GM21529 (cell line): ENCODE measurements around the gene FIBIN.
"Not testable (repeated sequence)": the region's sequence is repeated elsewhere in the genome, so short reads cannot be mapped to it uniquely, and the experiment has no call there.

Source experiments
- ATAC-seq: cut with Tn5 transposase; IDR thresholded peaks from one replicate; pipeline ENCODE4 v1.9.1; 2021; ENCODE audit not compliant: unreplicated experiment

Gene FIBIN

DNA sequence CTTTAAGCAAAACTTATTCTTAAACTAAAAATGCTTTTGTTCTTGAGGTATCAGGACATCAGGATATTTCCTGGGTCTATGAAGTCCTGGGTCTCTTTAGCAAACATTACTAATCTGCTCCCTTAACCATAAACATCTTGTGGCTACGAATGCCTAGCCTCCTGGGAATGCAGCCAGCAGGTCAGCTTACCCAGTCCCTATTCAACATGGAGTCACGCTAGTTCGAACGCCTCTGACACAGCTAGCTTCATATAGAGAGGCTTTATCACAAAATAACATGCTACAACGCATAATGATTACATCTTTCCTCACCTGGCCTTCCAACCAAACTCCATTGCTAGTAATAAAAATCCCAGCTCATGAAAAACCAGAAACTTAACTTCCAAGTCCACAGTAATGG, 17.5 kb upstream of the FIBIN start:
- ATAC-seq, result no peak

DNA sequence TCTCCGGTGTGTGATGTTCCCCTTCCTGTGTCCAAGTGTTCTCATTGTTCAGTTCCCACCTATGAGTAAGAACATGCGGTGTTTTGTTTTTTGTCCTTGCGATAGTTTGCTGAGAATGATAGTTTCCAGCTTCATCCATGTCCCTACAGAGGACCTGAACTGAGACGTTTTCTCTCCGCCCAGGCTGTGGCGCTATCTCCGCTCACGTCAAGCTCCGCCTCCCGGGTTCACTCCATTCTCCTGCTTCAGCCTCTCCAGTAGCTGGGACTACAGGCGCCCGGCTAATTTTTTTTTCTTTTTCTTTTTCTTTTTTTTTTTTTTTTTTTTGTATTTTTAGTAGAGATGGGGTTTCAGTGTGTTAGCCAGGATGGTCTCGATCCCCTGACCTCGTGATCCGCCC, 16.7 kb upstream of the FIBIN start:
- not testable (repeated sequence) for ATAC-seq

DNA sequence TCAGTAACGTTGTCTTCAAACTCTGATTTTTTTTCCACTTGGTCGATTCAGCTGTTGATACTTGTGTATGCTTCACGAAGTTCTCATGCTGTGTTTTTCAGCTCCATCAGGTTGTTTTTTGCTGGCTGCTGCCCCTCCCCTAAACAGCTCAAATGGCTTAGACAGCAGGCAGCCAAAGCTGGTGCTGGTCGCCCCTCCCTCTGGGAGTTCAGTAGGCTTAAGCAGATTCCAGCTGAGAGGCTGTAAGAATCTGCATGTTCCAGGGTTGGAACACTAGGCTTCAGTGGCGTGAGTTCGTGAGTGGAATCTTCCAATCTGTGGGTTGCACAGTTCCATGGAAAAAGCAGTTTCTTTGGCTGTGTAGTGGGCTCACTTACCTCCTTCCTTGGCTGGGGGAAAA, 10.3 kb upstream of the FIBIN start:
- ATAC-seq, result no peak

DNA sequence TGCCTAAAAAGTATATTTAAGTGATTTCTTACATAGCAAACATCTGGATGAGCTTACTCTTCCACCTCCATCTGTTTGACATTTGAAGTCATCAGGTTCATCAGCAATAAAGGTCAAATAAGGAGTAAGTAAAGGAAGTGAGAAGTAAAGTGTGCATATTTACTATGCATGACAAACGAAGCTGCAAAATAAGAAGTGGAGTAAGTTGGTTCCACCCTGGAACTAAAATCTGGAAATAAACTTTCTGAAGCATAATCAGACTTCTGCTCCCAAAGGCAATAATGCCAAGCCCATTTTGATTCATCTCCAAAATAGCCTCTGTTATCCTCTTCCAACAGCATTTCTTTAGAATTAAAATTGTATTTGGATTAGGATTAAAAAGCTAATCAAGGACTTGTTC, 8.4 kb upstream of the FIBIN start:
- ATAC-seq, result no peak

DNA sequence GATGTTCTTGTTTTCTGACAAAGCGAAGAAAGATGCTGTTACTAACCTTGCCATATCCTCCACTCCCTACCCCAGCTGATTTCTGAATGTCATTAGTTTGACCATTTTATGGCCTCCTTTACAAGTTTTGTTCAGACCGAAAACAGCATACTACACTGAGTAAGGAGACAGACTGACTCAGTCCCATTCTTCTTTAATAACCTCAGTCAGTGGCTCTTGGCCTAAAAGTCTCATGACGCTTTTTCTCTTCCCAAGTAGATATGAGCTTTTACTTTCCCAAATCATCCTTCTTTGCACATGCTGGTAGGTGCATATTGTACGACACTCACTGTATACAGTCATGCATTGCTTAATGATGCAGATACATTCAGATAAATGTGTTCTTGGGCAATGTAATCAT, 8.0 kb upstream of the FIBIN start:
- no peak for ATAC-seq

DNA sequence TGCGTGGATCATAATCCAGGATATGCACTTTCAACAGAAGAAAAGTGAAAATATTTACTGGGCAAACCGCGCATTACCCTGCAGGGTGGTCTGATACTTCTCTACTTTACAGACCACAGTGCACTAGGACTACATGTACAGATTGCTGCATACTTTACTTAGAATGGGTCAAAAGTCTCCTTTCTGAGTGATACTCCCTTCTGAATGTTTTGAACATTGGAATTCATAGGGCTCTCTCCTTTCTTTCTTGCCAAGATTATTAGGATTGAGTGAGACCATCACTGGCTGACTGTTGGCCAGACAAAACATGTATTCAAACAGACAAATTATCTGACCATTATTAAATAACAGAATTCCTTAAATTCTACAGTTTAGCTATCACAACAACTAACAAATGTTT, 6.6 kb upstream of the FIBIN start:
- ATAC-seq, result no peak

DNA sequence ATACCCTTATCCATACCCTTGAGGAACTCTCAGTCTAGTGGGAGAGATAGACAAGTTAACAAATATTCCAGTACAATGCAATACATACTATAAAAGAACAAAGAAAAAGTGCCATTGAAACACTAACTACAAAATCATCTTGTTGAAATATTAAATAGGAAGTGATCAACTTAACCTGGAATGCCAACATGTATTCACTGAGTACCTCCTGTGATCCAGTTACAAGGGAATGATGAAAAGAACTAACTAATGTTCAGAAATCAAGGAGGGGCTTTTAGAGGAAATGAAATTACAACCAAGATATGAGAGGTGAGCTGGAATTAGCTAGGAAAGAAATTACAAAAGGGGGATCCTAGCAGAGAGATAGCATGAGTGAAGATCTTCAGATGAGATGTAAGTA, 6.2 kb upstream of the FIBIN start:
- ATAC-seq, result no peak

DNA sequence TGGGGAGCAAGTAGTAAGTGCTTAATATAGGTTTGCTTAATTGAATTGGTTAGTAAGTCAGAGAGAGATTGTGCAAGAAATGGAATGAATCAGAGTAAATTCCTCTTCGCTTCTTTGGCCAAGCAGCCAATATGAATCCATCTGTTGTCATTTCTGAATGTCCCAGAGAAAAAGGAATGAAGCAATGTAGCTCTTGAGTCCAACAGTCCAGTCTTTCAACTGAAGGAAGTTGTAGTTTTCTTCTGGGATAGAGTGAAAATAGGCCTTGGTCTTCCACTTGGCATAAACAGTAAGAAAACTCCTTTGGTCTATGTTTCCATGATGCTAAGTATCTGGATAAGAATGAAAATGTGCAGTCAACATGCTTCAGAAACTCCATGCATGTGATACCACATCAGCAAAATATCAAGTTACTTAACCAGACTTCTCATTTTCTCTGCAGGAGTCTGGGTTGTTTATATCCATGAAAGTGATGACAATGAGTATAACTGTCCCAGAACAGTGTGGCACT, 1.8 kb upstream of the FIBIN start:
- ATAC-seq, result no peak

DNA sequence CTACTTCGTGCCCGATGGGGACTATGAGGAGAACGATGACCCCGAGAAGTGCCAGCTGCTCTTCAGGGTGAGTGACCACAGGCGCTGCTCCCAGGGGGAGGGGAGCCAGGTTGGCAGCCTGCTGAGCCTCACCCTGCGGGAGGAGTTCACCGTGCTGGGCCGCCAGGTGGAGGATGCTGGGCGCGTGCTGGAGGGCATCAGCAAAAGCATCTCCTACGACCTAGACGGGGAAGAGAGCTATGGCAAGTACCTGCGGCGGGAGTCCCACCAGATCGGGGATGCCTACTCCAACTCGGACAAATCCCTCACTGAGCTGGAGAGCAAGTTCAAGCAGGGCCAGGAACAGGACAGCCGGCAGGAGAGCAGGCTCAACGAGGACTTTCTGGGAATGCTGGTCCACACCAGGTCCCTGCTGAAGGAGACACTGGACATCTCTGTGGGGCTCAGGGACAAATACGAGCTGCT, 751 bp downstream of the FIBIN start:
- ATAC-seq, result no peak

DNA sequence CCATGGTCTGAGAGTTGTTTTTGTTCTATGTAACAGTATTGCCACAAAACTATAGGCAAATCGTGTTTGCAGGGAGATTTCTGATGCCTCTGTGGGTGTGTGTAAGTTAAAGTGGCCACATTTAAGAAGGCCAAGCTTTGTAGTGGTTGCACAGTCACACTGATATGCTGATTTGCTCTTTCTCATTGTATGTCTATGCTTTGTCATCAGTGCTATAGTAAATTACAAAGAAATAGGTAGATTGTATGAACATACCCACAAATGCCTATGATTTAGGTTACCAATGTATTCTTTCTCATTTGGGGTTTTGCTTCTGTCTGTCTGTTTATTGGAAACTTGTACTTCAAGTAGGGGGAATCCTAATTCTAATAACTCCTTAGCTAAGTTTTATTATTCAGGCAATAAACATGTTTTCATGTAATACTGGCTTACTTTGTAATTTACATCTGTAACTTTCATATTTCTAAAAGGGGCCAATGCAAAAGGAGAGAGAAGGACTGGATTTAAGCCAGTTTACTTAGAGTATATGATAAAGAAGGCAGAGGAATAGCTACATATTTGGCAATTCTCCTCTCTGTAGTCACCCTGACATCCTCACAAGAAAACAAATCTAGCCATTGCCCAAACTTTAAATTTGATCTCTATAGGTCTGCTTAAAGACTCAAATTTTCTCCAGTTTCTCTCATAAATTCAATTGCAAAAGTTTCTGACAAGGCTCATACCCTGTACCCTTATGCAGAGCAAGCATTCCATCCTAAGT, 2.0 kb downstream of the FIBIN start:
- ATAC-seq, result no peak

DNA sequence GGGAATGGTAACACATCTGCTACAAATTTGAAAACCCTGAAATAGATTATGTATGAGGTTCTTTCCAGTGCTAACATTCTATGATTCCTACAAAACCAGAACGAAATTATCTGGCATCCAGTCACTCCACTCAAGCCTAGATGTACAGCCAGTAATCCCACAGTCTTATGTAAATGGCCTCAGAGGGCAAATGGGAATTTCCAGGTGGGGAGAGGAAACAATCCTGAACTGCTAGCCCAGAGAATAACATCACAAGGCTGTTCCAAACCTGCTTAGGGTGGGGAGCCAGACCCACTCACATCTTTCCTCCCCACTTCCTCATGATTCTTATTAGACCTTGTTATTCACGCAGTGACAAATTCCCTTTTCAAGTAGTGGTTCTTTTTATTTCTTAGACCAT, 3.5 kb downstream of the FIBIN start:
- no peak for ATAC-seq

DNA sequence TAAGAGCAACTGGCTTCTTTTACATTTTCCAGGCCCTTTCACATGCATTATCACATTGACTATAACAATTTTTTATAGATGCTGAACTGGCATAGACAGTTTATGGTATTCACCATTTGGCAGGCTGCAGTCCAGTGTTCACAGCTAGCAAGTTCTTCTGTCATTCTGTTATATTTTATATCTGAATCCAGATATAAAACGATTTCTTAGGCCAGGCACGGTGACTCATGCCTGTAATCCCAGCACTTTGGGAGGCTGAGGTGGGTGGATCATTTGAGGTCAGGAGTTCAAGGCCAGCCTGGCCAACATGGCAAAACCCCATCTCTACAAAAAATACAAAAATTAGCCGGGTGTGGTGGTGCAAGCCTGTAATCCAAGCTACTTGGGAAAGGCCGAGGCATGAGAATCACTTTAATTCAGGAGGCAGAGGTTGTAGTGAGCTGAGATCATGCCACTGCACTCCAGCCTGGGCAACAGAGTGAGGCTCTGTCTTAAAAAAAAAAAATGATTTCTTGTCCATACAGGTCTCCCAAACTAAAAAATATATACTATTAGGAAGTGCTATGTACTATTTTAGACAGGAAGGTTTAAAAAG, 7.3 kb downstream of the FIBIN start:
- ATAC-seq, result not testable (repeated sequence)

DNA sequence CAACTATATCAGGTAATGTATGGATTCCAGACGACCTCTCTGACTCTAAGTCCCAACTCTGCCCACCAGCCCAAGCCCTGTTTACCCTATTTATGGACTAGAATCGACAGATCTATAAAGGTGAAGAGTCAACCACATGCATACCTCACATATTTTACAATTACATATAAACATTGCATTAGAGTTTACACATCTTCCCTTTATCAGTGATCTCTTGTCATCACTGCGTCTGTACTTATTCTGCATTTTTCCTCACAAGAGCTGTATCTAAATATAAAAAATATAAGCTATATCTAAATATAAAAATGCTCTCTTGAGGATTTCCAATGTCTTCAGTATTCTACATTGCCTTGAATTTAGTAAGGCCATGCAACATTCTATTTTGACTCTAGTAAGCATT, 8.5 kb downstream of the FIBIN start:
- no peak for ATAC-seq

DNA sequence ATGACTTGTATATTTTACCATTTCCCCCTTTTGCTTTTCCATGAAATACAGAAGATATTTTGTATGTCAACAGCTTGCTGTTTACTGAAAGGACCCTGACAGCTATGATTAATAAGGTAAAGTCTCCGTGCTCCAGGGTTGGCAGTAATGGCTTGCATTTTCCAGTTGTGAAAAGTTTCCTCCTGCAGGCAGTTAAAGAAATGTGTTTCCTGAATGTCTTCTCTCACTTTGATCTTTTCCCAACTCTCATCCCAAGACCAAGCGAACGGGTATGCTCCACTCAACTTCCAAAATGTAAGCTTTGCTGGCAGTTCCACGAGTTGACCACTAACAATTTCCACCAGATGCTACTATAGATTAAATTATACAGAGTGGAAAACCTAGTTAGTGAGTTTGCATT, 8.9 kb downstream of the FIBIN start:
- no peak for ATAC-seq

DNA sequence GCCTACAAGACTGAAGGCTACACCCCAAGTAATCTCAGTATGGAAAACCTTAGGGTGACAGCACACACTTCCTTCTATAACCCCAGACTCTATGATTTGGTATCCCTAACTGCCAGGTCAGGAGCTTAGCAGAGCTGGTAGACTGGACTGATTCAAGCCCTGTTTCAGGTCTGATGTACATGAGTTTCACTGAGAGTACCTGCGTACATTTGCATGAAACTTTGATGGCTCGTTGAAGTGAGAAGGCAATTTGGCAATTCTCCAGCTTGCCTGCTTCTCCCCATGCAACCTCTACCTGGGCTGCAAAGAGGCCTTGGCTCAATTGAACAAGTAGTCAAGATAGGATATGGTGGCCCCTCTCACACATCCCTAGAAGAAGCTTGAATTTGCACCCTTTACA, 10.2 kb downstream of the FIBIN start:
- ATAC-seq, result no peak

DNA sequence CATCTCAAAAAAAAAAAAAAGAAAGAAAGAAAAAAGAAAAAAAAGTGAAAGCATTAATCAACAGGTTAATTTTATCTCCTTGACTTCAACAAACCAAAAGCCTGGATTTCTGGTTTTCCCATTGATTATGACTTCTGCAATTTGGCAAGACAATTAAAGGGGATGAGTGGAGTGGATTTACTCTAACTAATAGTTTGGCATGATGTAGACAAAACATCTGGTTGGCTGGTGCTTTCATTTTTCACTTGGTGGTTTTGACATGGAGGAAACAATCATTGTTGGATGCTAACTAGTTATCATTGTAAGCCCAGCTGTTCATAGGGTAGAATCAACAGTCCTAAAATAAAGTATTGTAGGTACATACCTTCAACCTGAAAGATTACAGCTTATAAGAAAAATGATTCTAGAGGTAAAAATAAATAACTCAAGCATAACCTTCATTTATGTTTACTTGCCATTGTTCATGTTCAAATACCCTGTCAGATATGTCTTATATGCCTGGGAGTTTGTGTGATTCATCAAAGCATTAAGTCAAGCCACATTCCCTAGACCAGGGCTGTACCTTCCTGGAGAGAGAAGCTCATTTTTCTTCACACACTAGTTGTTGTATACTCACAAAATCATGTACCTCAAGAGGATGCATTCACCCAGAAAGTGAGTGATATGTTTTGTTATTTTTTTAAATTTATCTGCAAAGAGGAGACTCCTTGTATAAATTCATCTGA, 15.1 kb downstream of the FIBIN start:
- no peak for ATAC-seq

DNA sequence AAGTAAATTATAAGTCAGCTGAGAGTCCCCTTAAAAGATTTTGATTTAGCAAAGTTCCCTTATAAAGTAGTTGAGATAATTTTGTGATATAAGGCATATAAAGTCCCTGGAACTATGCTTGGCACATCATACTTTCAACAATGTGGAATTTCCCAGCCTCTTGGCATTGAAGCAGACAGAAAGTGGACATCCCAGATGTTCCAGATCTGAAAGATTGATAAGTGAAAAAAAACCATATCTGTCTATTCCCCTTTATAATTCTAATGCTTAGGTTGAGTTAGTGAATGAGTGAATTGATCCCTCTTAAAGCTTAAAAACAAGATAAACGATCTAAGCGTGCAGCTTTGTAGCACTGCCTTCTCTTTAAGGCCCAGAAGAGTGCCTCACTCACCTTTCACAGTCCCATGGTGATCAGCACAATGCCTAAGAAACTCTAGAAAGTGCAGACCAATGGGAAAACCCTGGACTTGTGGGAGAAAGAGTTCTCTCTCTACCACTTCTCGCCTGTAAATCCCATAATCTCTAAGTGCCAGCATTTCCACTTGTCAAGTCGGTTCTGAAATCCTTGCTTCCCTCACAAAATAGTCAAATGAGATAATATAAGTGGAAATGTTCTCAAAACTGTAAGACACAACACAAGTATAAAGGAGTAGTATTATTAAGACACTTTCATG, 17.8 kb downstream of the FIBIN start:
- no peak for ATAC-seq

DNA sequence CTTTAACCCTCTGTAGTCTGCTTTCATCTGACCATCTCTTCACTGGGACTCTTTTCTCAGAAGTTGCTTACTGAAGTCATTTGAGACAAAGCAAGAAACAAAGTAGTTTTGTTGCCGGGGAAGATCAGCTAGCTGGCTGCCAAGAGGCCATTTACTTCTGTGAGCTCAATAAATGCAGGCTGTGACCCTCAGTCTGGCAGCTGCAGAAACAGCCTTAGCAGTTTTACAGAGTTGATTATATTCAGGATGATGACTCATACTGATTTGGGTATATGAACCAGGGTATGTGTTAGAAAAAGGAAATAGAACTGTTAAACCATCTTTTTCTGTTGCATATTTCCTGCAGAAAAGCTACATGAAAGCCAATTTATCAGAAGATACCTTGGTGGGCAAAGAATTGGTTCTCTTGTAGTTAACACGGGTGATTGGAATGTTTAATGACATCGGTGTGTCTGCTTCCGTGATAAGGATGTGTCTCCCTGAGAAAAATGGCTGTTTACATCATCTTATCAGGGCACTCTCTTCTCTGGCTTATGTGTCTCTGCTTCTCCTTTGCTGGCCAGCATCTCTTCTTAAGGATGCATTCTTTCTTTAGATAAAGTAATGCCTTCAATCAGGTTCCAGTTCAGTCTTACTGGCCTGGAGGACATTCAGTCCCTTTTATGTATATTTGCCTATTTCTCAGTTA, 18.5 kb downstream of the FIBIN start:
- no peak for ATAC-seq

DNA sequence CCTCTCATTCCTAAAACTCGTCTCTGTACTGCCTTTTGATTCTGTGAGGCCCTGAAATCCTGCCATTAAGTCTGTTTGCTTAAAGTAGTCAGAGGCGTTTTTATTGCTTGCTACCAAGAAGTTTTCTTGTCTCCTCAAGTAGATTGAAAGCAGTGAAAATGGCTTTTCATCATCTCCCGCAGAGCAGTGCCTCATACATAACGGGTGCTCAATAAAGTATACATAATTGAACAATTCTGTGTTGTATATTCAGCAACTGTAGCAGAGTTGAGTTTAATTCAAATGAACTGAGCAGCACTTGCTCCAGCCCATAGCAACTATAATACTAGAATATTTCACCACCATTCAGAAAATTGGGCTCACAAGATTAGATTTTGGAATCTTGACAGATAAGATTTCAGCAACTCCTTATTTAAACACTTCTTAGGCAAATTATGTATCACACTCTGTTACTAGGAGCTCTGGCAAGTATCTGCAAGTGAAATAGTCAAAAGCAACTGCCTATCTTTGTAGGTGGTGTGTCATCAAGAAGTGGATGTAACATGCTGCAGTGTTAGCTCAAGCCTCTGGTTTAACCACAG, 20.0 kb downstream of the FIBIN start:
- no peak for ATAC-seq

DNA sequence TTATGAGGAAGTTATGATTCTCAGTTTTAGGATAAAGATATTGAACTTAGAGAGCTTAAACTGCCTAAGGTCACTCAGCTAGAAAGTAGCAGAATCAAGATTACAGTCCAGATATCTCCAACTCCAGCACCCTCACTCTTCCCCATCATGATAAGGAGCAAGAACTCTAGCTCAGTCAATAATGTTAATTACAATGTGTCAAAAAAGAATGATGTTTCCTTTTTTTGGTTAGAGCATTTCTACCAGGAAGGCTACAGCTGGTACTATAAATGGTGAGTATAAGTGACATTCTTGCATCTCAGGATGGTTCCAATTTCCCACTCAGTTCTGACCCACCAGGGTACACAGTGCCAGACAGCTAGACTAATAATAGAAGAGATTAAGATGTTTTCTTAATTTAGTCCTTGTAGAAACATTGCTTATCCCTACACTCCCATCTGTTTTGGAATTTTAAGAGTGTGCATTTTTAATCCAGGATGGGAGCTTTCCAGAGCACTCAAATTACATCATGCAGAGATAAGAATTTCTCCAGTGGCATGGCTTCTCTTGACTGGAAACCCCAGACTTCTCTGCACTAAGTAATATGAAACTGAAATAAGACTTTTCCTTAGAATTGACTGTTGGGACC, 25.1 kb downstream of the FIBIN start:
- no peak for ATAC-seq
